CD14-positive monocyte (primary cell): ENCODE data around the gene MUC12. TPM values are rescaled to one million over a fixed set of nuclear protein-coding genes. Genes with fewer than 3 reads are reported as not detected.
"Not testable (repeated sequence)": the region's sequence is repeated elsewhere in the genome, so short reads cannot be mapped to it uniquely, and the experiment has no call there.

Experiments used
- DNase-seq, 3 donors: peaks; one replicate each; pipeline ENCODE4 v3.0.0-alpha.2; 2011 to 2022
- H2AFZ ChIP-seq: 2 replicates; pipeline ENCODE4 v1.6.0; 2012; ENCODE audit warnings: mild to moderate bottlenecking, low read depth, low read length, inconsistent platforms; ENCODE audit not compliant: insufficient read depth, poor library complexity, severe bottlenecking
- H3K27ac ChIP-seq, 2 donors: 1 replicate in 1 of 2; 2 replicates in 1 of 2; pipeline ENCODE4 v1.5.1; 2012 to 2013; ENCODE audit warnings: low read length in 2 of 2, control low read depth in 1 of 2, inconsistent platforms in 1 of 2, low read depth in 1 of 2, mild to moderate bottlenecking in 1 of 2
- H3K27me3 ChIP-seq, 2 donors: one replicate each; pipeline versions ENCODE4 v1.6.0 to v1.6.1; 2011 to 2013; ENCODE audit warnings: low read length in 2 of 2; ENCODE audit not compliant: control insufficient read depth in 2 of 2, insufficient read depth in 2 of 2
- H3K36me3 ChIP-seq, 2 donors: replicated peaks in 1 of 2; 1 replicate in 1 of 2; 2 replicates in 1 of 2; pipeline versions ENCODE4 v1.5.1 to v1.6.1; 2012 to 2013; ENCODE audit warnings: low read length in 2 of 2, control low read depth in 1 of 2, inconsistent platforms in 1 of 2, mild to moderate bottlenecking in 1 of 2; ENCODE audit not compliant: insufficient read depth in 2 of 2, control insufficient read depth in 1 of 2
- H3K4me1 ChIP-seq, 2 donors: 1 replicate in 1 of 2; 2 replicates in 1 of 2; pipeline versions ENCODE4 v1.5.1 to v1.6.1; 2012 to 2013; ENCODE audit warnings: low read length in 2 of 2, control low read depth in 1 of 2, inconsistent platforms in 1 of 2, mild to moderate bottlenecking in 1 of 2, moderate library complexity in 1 of 2; ENCODE audit not compliant: insufficient read depth in 2 of 2, control insufficient read depth in 1 of 2
- H3K4me2 ChIP-seq: replicated peaks from 2 replicates; pipeline ENCODE3; 2012; ENCODE audit warnings: low read length, moderate library complexity, mild to moderate bottlenecking; ENCODE audit not compliant: poor library complexity, severe bottlenecking; ENCODE audit errors: extremely low read depth
- H3K4me3 ChIP-seq, 3 experiments: fragments of 200-600 bp in 1 of 3; sonication (generic) in 1 of 3; replicated peaks in 1 of 3; 1 replicate in 2 of 3; 2 replicates in 1 of 3; pipeline ENCODE4 v1.5.1; 2011 to 2013; ENCODE audit warnings: low read length in 3 of 3, mild to moderate bottlenecking in 3 of 3, control low read depth in 2 of 3, low read depth in 2 of 3, inconsistent platforms in 1 of 3, moderate library complexity in 1 of 3
- H3K79me2 ChIP-seq: 2 replicates; pipeline ENCODE4 v1.6.0; 2012; ENCODE audit warnings: mild to moderate bottlenecking, control low read depth, inconsistent platforms, low read length, moderate library complexity; ENCODE audit not compliant: insufficient read depth
- H3K9ac ChIP-seq: 2 replicates; pipeline ENCODE4 v1.6.0; 2017; ENCODE audit warnings: low read length, mild to moderate bottlenecking; ENCODE audit not compliant: insufficient read depth, poor library complexity, severe bottlenecking
- H3K9me3 ChIP-seq, 2 donors: replicated peaks in 1 of 2; 1 replicate in 1 of 2; 2 replicates in 1 of 2; pipeline versions ENCODE4 v1.5.1 to v1.6.1; 2012 to 2013; ENCODE audit warnings: low read length in 2 of 2, control low read depth in 1 of 2; ENCODE audit not compliant: control insufficient read depth in 1 of 2, insufficient read depth in 1 of 2
- H4K20me1 ChIP-seq: 2 replicates; pipeline ENCODE4 v1.6.0; 2012; ENCODE audit warnings: mild to moderate bottlenecking, low read length, control low read depth, moderate library complexity; ENCODE audit not compliant: insufficient read depth
- H3K27ac Mint-ChIP-seq, 7 donors: one replicate each; pipeline ENCODE4 v1.8.0; 2020; ENCODE audit warnings: mild to moderate bottlenecking in 7 of 7, mixed read lengths in 7 of 7, moderate library complexity in 6 of 7, inconsistent platforms in 2 of 7
- H3K27me3 Mint-ChIP-seq, 3 donors: one replicate each; pipeline ENCODE4 v1.8.0; 2021 to 2022; ENCODE audit warnings: low read depth in 3 of 3, mild to moderate bottlenecking in 3 of 3, mixed read lengths in 3 of 3, moderate library complexity in 3 of 3, inconsistent platforms in 1 of 3
- H3K36me3 Mint-ChIP-seq, 2 donors: one replicate each; pipeline ENCODE4 v1.8.0; 2020; ENCODE audit warnings: mixed read lengths in 2 of 2, inconsistent platforms in 1 of 2, mild to moderate bottlenecking in 1 of 2
- H3K4me1 Mint-ChIP-seq: one replicate; pipeline ENCODE4 v1.8.0; 2020; ENCODE audit warnings: mild to moderate bottlenecking, mixed read lengths
- H3K4me3 Mint-ChIP-seq, 2 donors: one replicate each; pipeline ENCODE4 v1.8.0; 2020; ENCODE audit warnings: mild to moderate bottlenecking in 2 of 2, mixed read lengths in 2 of 2, moderate library complexity in 1 of 2
- H3K9me3 Mint-ChIP-seq, 7 donors: one replicate each; pipeline ENCODE4 v1.8.0; 2020 to 2022; ENCODE audit warnings: mixed read lengths in 7 of 7, mild to moderate bottlenecking in 6 of 7, moderate library complexity in 6 of 7, inconsistent platforms in 2 of 7
- CTCF ChIP-seq: fragments of 200-600 bp; IDR thresholded peaks from one replicate; pipeline ENCODE4 v1.8.0; 2022; ENCODE audit warnings: antibody characterized with exemption, mild to moderate bottlenecking
- WGBS: methylation state at CpG from one replicate; pipeline ENCODE4 v1.1.5; 2013; ENCODE audit warnings: missing lambda C conversion rate; ENCODE audit not compliant: insufficient coverage; 5-methylcytosine and 5-hydroxymethylcytosine counted together
- intact Hi-C, 2 donors: fragments of 100-400 bp; cut with micrococcal nuclease; formaldehyde crosslinking; loops; one replicate each; pipeline versions ENCODE4 v1.15.0 to v1.15.1; 2023
- polyA plus RNA-seq, 3 donors: library from polyadenylated mRNA; depleted of rRNA in 1 of 3; unstranded in 2 of 3; stranded (reverse) in 1 of 3; fragments of 300-500 nt in 2 of 3; fragments of >200 nt in 1 of 3; fragmentation: Illumina TruSeq in 2 of 3; gene quantifications; 1 replicate in 2 of 3; 2 replicates in 1 of 3; pipeline ENCODE4 v1.2.3, GENCODE V29; 2012 to 2021

The MUC12 gene
- polyA plus RNA-seq, 3 donors, result 0.44 TPM; not detected in 2

DNA sequence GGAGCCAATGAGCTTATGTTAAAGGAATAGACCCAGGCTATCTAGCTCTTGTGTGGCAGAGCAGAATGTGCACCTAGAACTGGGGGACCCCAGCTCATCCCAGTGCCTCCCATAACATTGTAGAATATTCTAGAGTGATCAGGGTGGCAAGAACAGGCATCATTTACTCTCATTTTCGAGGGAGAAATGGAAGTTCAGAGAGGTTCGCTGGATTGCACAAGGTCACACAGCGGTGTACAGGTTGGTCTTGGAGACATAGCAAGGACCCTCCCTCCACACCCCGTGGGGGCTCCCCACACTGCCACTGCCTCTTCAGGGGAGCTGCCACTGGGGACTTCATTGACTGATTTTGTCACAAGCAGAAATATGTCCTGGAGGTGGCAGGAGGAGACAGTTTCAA, 8.9 kb downstream of the MUC12 start:
- Mint-ChIP-seq H3K27me3 (peaks cover 4 to 19% (median 13%) of the 10 kb centered on the region in 3 donors), H3K27ac (no peak overlapping the region), H3K9me3 (peaks cover 0 to 10% (median 3%) of the 10 kb centered on the region in 7 donors), H3K4me3 (no peak overlapping the region), H3K4me1 (no peaks in the 10 kb centered on the region), H3K36me3 (no peaks in the 10 kb centered on the region)
- Histone ChIP-seq H3K27ac (no peak overlapping the region), H3K79me2 (no peaks in the 10 kb centered on the region), H3K27me3 (no peaks in the 10 kb centered on the region), H3K36me3 (no peaks in the 10 kb centered on the region), H3K4me3 (no peak overlapping the region), H3K9ac (no peak overlapping the region), H4K20me1 (no peaks in the 10 kb centered on the region), H3K4me1 (no peaks in the 10 kb centered on the region), H3K9me3 (peaks cover 0 to 4% of the 10 kb centered on the region in 2 donors), H3K4me2 (no peak overlapping the region), H2AFZ (no peak overlapping the region)
- intact Hi-C loops, result no loop called here
- TF ChIP-seq CTCF, result no peak
- 86% methylated on average over 2 of the region's 4 CpGs for WGBS
- no peak for DNase-seq

GRCh38 chr7:100983451-100984187, 14.3 kb downstream of the MUC12 start:
- intact Hi-C loops, result no loop called here
- 87% methylated on average over 4 of the region's 8 CpGs for WGBS

DNA sequence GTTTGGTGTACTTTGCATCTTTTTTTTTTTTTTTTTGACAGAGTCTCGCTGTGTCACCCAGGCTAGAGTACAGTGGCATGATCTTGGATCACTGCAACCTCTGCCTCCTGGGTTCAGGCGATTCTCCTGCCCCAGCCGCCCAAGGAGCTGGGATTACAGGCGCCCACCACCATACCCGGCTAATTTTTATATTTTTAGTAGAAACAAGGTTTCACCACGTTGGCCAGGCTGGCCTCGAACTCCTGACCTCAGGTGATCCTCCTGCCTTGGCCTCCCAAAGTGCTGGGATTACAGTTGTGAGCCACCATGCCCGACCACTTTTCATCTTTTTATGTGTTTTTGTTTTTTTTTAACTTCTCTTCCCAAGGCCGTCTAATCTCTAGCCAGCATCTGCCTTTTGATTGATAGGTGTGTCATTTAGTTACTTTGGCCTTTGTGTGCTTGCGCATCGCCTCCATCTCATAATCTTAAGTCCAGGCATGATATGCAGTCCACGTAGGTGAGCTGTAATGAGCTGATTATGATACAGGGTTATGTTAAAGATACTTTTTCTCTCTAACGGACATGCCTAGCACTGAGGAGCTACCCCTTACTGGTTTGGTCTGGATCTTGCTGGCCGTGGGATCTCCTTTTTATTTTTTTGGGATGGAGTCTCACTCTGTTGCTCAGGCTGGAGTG, 15.0 kb downstream of the MUC12 start:
- H3K27ac ChIP-seq, H2AFZ ChIP-seq, H4K20me1 ChIP-seq, H3K4me1 Mint-ChIP-seq, H3K4me1 ChIP-seq, H3K9me3 ChIP-seq, intact Hi-C loops, H3K36me3 Mint-ChIP-seq, H3K9ac ChIP-seq, H3K9me3 Mint-ChIP-seq, H3K79me2 ChIP-seq, H3K4me3 Mint-ChIP-seq, H3K36me3 ChIP-seq, H3K4me3 ChIP-seq, H3K27me3 ChIP-seq, DNase-seq, H3K4me2 ChIP-seq, H3K27ac Mint-ChIP-seq: not testable (repeated sequence)
- H3K27me3 Mint-ChIP-seq, result peaks cover 6 to 26% (median 15%) of the 10 kb centered on the region in 3 donors
- WGBS, result 89% methylated on average over 4 of the region's 14 CpGs

More at GRCh38 chr7:100983451-100984187, 14.3 kb downstream of the MUC12 start:
- Mint-ChIP-seq H3K27me3 (peaks cover 6 to 28% (median 15%) of the 10 kb centered on the region in 3 donors), H3K4me1 (no peaks in the 10 kb centered on the region), H3K27ac (no peak overlapping the region), H3K36me3 (no peaks in the 10 kb centered on the region), H3K9me3 (peaks cover 0 to 5% (median 0%) of the 10 kb centered on the region in 7 donors), H3K4me3 (no peak overlapping the region)
- Histone ChIP-seq H3K36me3 (no peaks in the 10 kb centered on the region), H3K27ac (no peak overlapping the region), H4K20me1 (no peaks in the 10 kb centered on the region), H3K27me3 (no peaks in the 10 kb centered on the region), H2AFZ (no peak overlapping the region), H3K9ac (no peak overlapping the region), H3K9me3 (no peaks in the 10 kb centered on the region), H3K4me1 (no peaks in the 10 kb centered on the region), H3K79me2 (no peaks in the 10 kb centered on the region), H3K4me2 (no peak overlapping the region), H3K4me3 (no peak overlapping the region)
- TF ChIP-seq CTCF, result no peak
- DNase-seq, result no peak
